GM21529 (cell line): Measurements from ENCODE around the gene SLC12A8.

Experiments used
- ATAC-seq: cut with Tn5 transposase; IDR thresholded peaks from one replicate; pipeline ENCODE4 v1.9.1; 2021; ENCODE audit not compliant: unreplicated experiment

The SLC12A8 gene

DNA sequence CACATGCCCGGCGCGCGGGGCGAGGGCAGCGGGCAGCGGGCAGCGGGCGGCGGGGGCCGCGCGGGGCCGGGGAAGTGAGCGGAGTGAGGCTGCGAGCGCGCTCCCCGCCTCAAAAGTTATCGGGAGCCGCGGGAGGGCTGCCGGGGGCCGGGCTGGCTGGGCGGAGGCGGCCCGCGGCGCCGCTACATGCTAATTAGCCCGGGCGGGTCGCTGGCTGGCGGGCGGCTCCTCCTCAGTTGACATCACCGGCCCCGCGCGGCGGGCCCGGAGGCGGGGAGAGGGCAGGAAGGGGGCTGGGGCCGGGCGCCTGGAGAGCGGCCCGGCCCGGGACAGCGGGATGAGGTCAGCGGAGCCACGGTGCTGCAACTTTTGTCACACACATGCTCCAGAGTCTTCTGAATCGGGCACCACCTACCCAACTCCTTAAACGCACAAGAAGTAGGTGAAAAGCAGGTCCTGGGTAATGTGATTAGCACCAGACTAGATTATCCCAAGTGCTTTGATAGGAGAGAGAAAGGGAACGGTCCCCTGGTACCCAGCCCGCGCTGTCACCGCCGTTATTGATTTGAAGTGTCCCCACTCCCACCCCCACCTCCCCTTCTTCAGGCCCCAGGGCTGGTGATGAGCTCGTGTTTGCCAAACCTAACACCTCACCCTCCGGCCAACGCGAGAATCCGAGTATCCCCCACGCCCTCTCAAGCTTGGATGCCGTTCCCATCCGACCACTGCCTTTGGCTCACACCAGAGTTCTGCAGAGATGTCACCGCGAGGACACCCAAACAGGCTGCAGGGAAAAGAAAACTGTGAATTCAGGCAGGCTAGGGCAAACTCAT, 156.4 kb downstream of the SLC12A8 start, which contains the start of gene HEG1:
HEG1 (minus strand) TSS at position 85 of the 833 bp plus-strand sequence. CDS start 107 bp downstream, outside the sequence.
- ATAC-seq = peak; percentile 62

DNA sequence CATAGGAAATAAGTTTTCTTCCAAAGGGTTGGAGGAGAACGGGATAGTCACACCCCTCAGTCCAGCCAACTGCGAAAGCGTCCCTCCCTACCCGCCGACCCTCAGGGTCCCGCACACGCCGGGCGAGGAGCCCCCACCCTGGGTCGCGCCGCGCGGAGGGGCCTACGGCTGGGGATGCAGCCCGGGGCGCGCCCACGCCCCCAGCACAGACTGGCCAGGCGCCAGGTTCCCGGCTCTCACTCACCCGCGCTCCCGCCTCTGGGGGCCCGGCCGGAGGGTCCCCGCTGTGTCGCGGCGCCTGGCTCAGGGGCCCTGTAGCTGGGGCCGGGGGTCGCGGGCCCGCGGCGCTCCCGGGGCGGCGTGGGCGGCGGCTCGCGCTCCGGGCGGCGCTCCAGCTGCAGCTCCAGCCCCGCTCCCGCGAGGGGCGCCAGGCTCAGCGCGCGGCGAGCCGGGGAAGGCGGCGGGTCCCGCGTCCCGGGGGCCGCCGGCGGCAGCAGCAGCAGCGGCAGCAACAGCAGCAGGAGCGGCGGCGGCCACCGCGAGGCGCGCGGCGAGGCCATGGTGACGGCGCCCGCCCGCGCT, 157.1 kb downstream of the SLC12A8 start:
- peak; percentile 21 for ATAC-seq

DNA sequence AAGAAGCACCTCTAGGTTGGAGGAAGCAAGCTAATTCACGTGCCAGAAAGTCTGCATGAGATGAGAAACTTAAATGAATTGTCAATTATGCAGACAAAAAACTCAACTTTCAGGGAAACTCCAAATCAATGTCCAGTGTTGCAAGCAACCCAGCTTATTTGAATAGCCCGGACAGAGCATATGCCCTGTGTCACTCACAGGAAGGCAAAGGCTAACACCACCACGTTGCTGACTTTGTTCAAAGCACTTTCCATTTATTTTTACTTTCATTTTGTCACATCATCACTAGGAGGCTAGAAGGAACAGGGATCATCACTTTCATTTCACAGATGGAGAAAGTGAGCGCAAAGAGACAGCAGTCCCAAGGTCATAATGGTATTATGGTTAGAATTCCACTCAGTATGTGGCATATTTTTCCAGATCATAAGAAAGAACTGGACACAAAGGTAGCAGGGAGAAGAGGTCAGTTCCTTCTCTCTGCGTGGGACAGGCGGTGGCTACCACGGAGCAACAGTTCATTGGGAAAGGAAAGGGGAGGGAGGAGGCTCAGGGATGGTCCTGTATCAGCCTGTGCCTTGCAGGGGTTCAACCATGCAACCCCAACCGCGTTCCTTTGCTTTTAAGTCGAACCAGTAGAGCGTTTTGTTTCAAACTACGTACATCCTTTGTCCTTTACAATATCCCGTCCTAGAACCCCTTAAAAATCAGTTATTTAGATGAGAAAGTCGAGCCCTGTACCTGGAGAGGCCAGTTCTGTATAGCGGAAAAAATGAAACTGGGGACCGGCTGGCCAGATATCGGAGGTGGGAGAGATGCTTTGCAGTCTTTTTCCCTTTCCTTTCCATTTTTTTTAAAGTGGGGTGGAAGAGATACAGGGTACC, 157.9 kb downstream of the SLC12A8 start:
- peak; percentile 31 for ATAC-seq

DNA sequence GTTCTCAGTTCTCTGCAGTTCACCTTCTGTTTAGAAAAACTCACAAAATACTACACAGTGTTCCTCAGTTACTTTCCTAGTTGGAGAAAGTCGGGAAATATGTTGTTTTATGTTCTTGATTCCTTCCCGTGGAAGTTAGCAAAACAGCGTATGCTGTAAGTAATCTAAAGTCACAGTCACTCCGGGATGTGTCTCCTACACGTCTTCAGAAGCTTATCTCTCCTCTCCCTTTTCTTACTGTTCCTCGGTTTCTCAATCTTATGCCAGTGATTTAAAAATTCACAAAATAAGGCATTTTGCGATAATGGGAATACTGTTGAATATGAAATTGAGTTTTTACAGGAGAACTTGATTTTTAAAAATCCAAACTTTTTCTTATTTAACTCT, 158.5 kb downstream of the SLC12A8 start:
- ATAC-seq = no peak

DNA sequence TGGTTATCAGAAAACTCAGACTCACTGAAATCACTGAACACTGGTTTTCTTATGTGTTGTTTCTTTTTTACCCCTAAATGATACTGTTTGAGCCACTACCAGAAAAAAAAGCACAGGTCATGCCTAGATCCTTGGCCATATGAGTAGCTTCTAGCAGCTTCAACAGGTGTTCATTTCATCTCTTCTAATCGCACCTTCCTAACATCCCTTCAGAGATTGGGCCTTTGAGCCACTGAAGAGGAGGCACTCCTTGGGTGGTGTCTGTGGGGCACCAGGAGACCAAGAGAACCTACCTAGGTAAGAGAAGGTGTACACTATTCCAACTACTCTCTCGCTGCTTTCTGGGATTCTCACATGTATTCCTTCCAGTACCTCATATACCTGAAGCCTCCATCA, 159.2 kb downstream of the SLC12A8 start:
- ATAC-seq = no peak

DNA sequence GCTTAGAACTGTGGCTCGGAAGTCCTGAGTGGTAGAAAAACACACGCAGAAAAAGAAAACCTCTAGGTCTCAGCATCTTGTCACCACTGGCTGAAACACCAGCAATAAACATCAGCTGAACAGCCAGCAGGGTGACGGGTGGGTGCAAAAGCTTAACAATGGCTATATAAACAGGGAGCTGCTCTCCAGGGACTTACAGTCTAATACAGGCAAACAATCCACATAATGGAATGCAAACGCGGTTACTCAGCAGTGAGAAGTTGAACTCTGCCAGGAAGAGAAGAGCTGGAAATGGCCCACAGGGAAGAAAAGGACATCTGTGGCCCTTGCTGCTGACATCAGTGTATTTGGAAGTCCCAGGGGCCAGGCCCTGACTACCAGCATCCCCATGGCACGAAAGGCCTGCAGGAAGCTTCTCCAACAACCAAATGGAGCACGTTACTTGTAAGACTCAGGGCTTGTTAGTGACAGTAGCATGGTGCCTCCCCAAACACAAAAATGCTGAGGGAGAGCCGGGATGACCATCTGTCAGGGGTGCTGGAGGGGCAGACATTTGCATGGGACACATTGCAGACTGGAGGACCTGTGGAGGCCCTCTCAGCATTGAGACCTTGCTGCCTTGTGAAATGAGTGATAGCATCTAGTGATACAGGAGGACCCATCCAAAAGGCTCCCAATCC, 159.8 kb downstream of the SLC12A8 start:
- no peak for ATAC-seq

DNA sequence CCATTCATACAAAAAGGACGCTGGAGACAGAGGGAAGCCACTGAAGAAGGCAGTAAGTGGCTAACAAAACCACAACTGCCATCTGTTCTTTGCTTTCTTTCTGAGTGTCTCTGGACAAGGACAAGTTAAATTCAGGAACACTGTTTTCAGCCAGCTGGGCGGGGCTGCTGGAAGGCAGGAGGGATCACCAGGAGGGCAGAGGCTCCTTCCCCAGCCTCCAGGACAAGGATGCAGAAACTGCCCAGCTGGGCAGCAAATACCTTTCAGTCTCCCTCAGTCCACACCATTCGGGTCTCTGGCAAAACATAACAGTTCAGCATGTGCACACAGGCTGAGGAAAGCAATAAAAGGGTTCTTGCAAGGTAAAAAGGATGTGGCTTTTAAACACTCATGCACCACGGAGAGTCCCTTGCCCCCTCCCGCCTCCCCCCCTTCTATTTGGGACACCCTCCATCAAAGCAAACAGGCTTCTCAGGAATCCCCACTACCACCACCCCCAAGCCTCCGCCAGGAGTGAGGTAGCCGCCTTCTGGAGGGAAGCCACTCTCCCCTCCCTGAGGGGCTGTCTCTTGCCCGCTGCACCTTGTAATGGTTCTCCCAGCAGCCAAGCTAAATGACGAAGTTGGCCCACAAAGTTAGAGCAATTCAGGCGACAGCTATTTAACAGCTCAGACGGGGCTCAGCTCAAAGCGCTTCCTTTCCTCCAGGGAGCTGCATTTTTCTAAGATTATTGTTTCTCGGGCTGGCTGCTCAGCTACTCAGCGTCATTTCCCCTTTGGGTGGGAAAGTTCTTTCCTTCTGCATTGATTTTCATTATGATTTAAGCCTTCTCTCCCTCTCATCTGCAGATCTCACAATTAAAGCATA, 160.6 kb downstream of the SLC12A8 start:
- ATAC-seq = no peak

DNA sequence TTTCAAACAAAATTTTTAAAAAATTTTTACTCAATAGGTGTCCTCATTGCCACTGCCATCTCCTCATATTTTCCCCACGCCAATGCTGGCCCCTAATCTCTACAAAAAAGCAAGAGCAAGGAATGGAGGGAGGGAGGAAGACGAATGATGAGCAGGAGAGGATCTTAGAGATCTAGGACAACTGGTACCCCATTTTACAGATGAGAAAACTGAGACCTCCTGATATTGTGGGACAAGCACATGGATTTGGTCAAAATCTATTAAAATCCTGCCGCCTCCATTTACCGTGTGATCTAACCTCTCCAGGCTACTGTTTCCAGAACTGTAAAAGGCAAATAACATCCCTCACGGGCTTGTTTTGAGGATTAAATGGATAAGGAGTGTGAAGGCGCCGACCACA, 161.3 kb downstream of the SLC12A8 start:
- no peak for ATAC-seq

DNA sequence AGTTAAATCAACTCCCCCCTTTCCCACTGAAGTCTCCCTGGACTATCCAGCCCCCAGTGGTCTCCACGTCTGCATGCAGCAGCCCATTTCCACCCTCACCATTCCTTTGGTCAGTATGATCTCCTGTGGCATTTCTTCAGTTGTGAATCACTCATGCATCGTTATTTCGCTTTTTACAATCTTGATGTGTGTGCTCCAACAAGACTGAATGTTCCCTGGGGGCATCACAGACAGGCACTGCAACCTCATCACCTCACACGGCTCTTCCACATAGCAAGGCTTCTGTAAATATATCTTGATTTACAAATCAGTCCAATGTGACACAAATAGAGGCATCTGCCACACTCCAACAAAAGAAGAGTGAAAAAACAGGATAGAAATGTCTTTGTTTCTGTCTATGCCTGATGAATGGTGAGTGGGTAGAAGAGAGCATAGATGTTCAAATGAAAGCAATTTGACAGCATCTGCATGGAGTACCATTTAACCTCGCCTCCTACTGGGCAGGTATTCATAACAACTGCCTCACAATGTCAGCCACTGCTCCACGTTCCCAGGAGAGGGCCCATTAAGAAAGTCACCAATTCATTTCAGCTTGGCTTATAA, 162.0 kb downstream of the SLC12A8 start:
- ATAC-seq = no peak

DNA sequence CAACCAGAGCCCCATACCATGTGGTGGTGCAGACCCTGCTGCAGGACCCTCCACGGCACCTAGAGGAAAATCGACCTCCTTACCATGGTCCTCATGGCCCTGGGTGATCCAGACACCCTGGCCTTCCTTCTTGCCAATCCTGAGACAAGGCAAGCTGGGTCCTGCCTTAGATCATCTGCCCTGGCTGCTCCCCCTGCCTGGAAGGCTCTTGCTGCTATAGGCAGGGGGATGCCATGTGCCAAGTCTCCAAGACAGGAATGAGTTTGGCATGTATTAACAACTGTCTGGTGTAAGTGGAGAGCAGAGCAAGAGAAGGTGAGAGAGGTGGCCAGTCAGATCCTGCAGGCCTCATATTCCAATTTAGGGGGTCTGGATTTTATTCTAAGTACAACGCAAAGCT, 164.3 kb downstream of the SLC12A8 start:
- ATAC-seq = no peak

DNA sequence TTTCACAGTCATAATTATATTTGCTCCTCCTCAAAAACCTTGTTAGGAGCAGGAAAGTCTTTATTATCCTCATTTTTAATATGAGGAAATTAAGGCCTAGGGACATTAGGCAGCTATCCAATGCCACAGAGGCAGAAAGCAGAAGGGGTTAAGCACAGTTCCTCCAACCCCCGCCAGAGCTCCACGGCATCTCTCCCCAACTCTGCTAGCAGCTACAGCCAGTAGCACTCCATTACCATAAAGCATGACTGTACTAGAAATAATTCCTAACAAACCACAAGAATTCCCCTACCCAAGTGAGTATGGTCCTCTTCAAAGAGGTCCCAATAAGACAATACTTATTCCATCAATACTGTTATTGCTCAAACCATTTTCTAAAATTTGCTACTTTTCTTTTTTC, 166.6 kb downstream of the SLC12A8 start:
- ATAC-seq = no peak

DNA sequence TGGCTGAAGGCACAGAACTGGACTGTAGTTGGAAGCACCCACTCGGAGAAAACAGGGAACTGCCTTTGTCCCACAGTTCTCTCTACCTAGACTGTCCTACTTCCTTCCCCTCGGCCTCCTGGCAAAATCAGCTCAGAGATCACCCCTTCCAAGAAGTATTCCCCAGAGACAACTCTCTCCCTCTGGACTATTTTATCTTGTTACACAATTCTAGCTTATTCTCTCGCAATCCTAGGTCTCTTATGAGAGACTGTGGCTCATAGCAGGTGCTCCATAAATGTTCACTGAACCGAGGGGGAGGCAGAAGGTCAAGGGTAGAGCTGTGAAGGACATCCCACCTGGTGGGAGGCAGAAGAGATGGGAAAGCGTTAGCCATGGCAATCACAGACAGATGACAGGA, 167.4 kb downstream of the SLC12A8 start:
- no peak for ATAC-seq

DNA sequence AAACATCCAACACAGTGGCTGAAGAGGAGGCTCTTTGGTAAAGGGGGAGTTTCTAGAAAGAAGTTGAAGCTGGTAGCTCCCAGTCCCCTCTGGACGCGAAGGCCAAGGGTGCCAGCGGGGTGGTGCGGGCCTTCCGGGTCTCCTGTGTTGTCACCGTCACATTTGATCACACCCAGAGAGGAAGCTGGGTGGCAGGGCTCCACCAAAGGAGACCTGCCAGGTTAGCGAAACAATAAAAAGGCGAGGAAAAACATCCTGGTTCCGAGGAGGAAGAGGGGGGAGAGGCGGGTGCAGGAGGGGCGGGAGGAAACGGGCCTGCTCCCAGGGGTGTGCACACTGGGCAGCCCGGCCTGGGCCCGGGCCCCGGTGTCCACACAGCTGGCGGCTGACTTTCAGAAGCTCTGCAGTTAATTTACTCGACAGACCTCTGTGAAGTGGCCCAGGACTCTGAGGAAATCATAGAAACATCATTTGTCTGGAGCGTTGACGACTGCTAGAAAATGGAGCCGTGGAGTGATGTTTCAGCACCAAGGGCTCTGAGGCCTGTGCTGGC, 168.9 kb downstream of the SLC12A8 start:
- ATAC-seq = no peak

DNA sequence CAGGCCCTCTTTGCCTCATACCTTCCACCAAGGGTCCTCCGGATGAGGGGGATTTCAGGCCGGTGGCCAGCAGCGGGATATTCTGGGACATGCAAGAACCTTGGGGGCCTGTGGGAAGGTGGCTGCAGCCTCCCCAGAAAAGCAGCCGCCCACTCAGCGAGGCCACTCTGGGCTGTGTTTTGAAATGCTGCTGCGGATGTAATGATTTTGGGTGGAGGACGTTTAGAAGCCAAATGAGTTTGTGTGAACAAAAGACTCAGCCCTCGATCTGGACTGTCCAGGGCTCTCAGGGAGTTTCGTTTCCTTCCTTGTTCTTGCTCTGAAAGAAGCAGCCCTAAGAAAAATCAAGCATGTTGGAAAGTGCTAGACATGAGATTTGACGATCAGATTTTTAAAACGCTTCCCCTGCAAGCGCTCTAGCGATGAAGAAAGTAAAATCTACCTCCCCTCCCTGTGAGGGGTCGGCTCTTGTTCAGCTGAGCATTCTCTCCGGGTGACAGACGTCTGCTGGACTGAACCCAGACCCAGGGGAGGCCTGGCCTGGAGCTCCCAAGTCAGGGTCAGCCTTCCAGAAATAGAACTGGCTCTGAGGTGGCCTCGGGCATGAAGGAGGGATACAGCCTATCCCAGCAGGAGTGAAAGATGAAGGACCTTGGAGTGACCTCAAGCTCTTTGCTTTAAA, 169.7 kb downstream of the SLC12A8 start:
- ATAC-seq = no peak

DNA sequence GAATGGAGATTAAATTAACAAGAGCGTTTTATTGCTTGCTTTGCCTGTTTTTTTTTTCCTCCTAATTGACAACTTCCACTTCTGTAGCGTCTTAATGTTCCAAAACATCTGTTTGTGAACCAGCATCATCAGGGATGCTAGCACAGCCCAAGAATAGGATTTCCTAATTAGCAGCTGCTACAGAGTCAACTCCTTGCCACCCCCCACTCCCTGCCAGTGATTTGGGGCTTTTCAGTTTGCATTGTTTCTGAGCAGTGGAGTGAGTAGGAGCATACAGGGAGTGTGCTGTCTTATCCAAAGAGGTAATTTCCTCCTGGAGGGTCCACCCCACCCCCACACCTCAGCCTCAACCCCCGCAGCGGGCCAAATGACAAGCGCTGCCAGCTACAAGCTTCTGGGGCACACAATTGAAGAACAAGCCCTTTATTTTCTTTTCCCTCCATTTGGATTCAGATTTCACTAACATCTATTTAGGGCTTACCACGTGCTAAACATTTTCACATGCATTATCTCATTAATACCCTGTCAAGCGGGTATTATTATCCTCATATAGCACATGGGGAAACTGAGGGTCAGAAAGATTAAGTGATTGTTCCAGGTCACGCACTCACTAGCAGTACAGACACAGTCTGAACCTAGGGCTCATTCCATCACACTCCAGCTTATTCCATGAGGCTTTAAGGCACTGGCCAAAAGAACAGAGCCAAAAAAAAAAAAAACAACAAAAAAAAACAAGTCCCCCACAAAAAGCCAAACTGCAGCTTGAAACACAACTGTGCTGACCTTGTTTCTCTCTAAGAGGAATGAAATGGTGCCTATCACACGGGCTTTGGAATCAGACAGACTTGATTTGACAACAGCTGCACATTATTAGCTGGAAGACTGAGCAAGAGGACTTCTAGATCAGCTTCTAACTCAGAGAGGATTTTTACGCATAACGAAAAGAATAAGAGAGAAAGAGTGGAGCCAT, 173.1 kb downstream of the SLC12A8 start:
- no peak for ATAC-seq

DNA sequence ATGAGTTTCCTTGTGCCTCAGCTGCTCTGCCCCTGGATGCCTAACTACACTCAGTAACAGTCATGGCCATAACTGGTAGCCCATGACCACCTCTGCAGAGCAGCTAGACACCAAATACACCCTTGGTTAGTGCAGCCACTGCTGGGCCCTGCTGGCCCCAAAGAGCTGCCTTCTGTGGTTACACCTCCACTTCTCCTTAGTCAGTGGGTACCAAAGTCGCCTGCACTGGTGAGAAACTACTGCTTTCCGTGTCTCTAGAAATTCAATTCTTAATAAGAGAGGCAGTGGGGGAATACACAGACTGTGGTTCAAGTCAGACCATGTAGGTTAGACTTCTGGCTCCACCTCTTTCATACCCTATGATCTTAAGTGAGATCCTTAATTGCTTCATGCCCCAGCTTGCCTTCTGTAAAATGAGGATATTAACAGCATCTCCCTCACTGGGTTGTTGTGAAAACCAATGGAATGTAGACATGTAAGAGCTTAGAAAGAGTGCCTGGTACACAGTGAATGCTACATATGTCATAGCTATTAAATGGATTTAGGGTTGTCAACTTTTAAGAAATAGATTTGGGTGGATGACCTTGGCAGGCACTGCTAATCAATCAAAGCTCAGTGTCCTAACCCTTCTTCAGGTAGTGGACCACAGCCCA, 174.9 kb downstream of the SLC12A8 start:
- ATAC-seq = no peak

DNA sequence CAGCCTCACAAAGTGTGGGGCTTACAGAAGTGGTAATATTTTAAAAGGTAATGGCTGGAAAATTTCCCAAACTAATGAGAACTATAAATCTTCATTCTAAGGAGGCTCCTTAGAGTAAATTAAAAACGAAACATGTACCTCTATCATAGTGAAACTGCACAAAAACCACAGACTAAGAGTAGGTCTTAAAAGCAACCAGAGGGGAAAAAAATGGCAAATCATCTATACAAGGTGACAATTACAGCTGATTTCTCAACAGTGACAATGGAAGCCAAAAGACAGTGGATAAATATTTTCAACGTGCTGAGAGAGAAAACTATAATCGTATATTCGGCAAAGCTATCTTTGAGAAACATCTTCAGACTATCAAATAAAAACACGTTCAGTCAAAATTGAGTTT, 177.3 kb downstream of the SLC12A8 start:
- peak; percentile 86 for ATAC-seq
